WTC11 (cell line): ENCODE data around the gene ZEB2.

Experiments
- CTCF ChIP-seq: fragments of 200-600 bp; IDR thresholded peaks from 2 replicates; pipeline ENCODE4 v1.8.0; 2022; ENCODE audit warnings: antibody characterized with exemption
- ELF4 ChIP-seq: sonication (generic); formaldehyde crosslinking; IDR thresholded peaks from 2 replicates; pipeline ENCODE4 v1.8.1; 2022; ENCODE audit warnings: low read depth, mild to moderate bottlenecking, moderate library complexity, missing genetic modification reagents
- JUN ChIP-seq: sonication (generic); formaldehyde crosslinking; IDR thresholded peaks from 2 replicates; pipeline ENCODE4 v1.8.0; 2023; ENCODE audit warnings: mild to moderate bottlenecking, missing genetic modification reagents
- STAT6 ChIP-seq: sonication (generic); formaldehyde crosslinking; conservative IDR thresholded peaks from 2 replicates; pipeline ENCODE4 v1.8.1; 2023; ENCODE audit warnings: mild to moderate bottlenecking, low read depth, missing genetic modification reagents, moderate library complexity
- TCF7 ChIP-seq: sonication (generic); formaldehyde crosslinking; IDR thresholded peaks from 2 replicates; pipeline ENCODE4 v1.8.0; 2022; ENCODE audit warnings: mild to moderate bottlenecking, low read depth, missing genetic modification reagents, moderate library complexity
- ZNF121 ChIP-seq: sonication (generic); formaldehyde crosslinking; IDR thresholded peaks from 2 replicates; pipeline ENCODE4 v1.8.0; 2023; ENCODE audit warnings: missing genetic modification reagents
- ZNF317 ChIP-seq: sonication (generic); formaldehyde crosslinking; IDR thresholded peaks from 2 replicates; pipeline ENCODE4 v1.8.1; 2023; ENCODE audit warnings: low read depth, mild to moderate bottlenecking, moderate library complexity, missing genetic modification reagents, borderline replicate concordance
- TF ChIP-seq, protein P1 (sequence below): sonication (generic); formaldehyde crosslinking; IDR thresholded peaks from 2 replicates; pipeline ENCODE4 v1.8.1; 2023; ENCODE audit warnings: mild to moderate bottlenecking, missing genetic modification reagents, moderate library complexity

GRCh38 chr2:144470334-144470733 is 49.6 kb downstream of the ZEB2 start:
- TF ChIP-seq JUN (no peak), CTCF (no peak), STAT6 (CRISPR knock-in tag) (no peak), ZNF317 (no peak), ELF4 (CRISPR knock-in tag) (no peak), TCF7 (CRISPR knock-in tag) (no peak), ZNF121 (CRISPR knock-in tag) (no peak)
- TF ChIP-seq, protein P1, sequence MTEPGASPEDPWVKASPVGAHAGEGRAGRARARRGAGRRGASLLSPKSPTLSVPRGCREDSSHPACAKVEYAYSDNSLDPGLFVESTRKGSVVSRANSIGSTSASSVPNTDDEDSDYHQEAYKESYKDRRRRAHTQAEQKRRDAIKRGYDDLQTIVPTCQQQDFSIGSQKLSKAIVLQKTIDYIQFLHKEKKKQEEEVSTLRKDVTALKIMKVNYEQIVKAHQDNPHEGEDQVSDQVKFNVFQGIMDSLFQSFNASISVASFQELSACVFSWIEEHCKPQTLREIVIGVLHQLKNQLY (CRISPR knock-in tag) = no peak
